GM21576 (cell line): ENCODE data around the gene NKD2.

Experiments used
- ATAC-seq: cut with Tn5 transposase; IDR thresholded peaks from one replicate; pipeline ENCODE4 v1.9.1; 2021; ENCODE audit warnings: mild to moderate bottlenecking, moderate library complexity; ENCODE audit not compliant: unreplicated experiment

The NKD2 gene

DNA sequence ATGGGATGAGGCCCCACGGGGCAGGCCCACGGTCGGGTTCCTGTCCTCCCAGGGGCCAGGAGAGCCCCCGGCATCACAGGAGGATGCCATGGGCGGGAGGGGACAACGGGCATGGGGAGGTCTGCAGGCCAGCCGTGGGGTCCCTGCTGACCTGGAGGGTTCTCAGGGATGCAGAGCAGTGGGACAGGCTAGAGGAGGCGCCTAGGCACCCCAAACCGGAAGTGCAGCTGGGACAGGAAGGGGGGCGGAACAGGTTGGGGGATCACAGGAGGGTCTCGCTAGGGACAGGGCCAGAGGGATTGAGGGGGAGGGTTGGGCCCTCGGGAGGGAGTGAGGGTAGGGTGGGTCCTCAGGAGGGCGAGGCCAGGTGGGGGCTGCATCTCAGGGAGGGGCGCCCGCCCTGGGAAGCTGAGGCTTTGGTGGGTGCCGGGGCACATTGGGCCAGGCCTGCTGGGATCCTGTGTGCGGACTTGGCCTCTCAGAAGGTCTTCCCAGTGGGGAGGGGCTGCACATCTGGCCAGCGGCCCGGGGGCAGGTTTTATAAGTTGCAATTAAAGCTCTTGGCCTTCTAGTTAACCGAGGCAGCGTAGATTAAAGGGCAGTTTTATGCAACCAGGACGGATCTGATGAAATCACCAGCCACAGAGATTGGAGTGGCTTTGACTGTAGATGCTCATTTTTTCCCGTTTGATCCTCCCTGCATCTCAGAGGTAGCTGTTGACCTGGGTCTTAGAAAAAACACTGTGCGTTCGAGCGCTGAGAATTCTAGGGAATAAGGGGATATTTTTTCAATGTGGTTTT, 20.1 kb downstream of the NKD2 start:
- ATAC-seq: no peak

DNA sequence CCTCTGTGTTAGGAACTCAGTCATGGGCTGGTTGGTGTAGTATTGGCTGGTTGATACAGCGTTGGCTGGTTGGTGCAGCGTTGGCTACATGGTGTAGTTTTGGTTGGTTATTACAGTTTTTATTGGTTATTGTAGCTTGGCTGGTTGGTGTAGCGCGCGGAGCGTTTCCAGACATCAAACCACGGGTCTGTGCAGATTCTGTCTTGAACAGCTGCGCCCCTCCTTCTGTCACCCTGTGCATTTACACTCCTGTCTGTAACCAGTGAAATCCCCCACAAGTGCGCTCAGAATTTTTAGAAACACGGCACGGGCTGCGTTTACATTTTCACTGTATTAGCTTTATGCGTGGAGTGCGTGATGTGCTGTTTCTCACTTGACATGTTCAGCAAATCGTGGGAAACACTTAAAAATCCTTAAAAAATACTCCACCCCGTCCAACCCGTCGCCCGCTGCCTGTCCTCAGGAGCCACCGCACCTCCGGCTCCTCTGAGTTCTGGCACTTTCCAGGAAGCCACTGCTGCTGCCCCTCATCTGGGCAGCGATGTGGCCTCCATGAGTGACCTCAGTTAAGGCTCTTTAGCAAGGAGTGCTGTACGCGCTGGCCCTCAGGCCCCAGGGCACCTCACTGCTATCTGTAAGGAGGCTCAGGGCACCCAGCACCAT, 20.8 kb downstream of the NKD2 start:
- no peak for ATAC-seq

DNA sequence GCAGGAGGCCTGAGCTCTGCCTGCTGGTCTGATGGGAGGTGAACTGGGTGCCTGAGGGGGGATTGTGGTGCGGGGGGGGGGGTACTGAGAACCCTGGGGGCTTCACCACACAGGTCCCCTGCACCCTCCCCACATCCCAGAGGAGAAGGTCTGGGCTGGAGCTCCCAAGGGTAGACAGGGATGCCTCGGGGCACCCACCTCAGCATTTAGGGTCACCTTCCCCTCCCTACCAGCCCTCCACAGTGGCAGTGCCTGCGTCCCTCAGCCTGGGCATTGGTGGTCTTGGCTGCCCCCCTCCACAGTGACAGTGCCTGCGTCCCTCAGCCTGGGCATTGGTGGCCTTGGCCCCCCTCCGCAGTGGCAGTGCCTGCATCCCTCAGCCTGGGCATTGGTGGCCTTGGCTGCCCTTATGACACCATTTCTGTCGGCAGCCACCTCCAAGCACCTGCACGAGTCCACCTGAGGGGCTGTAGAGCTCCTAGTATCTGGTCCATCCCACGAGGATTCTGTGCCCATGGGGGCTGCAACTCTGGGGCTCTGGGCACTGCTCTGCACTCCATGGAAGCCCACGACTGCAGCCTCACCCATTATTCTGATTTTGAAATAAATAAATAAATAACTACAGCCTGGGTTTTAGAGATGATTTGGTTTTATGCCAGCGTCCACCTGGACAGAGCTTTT, 21.5 kb downstream of the NKD2 start:
- no peak for ATAC-seq

GRCh38 chr5:1030801-1031271, 22.2 kb downstream of the NKD2 start:
- no peak for ATAC-seq

GRCh38 chr5:1031306-1031959, 22.8 kb downstream of the NKD2 start:
- no peak for ATAC-seq

- no peak for ATAC-seq
Measured at GRCh38 chr5:1032011-1032410, 23.4 kb downstream of the NKD2 start.

GRCh38 chr5:1032551-1033027, 24.0 kb downstream of the NKD2 start:
- no peak for ATAC-seq

DNA sequence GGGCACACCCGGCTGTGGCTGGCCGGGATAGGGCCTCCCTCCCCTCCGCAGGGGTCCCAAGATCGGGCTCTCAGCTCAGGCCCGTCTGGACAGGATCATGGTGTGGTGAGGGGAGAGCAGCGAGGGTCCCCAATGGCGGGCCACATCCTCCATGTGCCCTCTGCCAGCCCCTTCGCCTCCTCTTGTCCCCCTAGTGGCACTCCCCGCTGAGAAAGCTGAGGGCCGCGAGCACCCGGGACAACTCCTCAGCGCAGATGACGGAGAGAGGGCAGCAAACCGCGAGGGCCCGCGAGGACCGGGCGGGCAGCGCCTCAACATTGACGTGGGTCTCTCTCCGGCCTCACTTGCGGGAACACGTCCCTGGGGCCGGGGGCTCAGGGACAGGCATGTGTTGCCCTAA, 24.6 kb downstream of the NKD2 start:
- no peak for ATAC-seq

DNA sequence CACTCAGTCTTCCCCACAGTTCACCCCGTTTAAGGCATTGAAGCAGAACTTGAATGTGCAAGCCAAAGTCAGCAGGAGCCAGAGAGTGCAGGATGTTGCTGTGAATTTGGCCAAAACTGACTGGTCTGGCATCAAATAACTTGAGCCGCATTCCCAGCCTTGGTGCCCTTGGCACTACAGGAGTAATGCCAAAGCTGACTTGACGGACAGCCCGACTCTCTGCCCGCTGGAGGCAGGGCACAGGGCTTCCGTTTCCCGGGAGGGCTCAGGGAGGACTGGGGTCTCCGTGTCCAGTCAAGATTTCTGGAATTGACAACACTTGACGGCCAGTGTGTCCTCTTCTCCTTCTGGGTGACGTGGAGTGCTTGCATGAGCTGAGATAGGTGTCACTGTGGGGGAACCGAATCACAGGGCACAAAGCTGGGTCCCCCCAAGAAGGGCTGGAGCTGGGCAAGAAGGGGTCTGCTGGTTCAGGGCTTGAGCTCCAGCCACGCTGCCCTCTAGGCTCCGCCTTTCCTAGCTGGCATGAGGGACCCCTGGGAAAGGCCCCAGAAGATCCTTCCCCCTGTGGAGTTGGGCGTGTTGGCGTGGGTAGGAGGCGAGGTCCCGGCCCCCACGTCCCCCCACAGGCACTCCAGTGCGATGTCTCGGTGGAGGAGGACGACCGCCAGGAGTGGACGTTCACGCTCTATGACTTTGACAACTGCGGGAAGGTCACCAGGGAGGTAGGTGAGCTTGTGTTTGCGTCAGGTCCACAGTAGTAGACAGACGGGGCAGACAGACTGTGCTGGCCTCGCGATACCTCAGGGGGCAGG, 25.2 kb downstream of the NKD2 start:
- ATAC-seq: no peak

GRCh38 chr5:1034421-1034905, 25.9 kb downstream of the NKD2 start:
- no peak for ATAC-seq

GRCh38 chr5:1034986-1035385, 26.4 kb downstream of the NKD2 start:
- no peak for ATAC-seq

DNA sequence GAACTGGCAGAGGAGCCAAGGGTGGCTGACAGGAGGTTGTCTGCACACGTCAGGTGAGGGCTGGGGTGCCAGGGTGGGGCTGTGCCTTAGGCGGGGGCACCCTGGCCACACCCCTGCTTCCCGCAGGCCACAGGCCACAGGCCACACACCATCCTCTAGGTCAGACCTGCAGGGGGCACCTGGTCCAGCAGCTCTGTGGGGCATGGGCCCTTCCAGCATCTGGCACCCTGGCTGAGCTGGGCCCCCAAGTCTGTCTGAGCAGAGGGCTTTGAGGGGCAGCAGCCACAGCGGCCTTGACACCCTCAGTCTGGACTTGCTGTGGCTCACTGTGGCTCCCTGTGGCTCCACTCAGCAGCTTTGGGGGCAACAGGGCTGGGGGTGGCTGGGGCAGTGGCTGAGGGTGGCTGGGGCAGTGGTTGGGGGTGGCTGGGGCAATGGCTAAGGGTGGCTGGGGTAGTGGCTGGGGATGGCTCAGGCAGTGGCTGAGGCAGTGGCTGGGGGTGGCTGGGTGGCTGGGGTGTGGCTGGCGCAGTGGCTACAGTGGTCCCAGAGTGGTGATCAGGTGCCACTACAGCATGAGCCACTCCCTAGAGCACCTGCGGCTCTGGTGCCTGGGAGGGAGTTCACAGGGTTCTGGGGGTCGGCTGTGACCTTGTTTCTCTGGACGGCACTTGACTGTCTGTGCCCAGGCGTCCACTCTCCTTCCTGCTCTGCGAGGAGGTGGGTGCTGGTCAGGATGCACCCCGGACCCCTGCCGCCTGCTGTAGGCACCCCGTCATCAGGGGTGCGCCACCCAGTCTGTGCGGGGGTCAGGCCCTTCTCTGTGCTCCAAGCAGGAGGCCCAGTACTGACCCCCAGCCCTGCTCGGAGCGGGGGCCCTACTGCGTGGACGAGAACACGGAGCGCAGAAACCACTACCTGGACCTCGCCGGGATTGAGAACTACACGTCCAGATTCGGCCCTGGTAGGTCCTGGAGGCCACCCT, 27.1 kb downstream of the NKD2 start:
- ATAC-seq: no peak

- no peak for ATAC-seq
Measured at GRCh38 chr5:1036504-1037122, 28.0 kb downstream of the NKD2 start.

- no peak for ATAC-seq
Measured at GRCh38 chr5:1037123-1037670, 28.6 kb downstream of the NKD2 start.

GRCh38 chr5:1037671-1038416, 29.2 kb downstream of the NKD2 start:
- no peak for ATAC-seq

DNA sequence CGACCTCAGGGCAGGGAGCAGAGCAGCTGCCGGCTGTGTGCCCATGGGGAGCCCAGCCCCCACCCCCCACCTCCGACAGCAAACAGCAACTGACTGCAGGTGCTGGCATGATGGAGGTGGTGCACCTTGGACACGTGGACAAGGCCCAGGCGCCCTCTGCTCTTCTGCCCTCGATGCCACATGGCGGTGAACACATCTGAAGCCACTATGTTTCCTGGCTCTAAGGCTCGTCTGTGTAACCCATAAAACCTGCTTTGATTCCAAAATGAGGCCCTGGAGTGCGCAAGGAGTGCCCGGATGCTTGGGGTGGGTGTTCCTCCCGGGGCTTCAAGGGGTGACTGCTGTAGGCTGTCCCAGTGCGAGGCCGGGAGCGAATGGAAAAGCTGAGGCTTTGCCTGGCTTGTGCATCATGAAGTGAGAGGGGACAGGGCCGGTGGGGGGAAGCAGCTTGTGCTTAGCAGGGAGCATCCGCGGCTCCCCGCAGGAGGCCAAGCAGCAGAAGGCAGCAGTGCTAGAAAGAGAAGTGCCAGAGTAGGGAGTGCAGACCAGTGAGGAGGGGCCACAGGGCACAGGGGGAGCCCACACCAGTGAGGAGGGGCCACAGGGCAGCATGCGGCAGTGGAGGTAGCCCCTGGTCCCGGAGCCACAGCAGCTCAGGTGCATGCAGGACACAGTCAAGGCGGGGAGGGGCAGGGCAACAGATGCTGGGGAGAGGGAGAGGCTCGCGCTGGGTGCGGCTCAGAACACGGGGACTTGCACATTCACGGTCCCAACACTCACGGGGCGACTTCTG, 30.0 kb downstream of the NKD2 start:
- ATAC-seq: no peak

DNA sequence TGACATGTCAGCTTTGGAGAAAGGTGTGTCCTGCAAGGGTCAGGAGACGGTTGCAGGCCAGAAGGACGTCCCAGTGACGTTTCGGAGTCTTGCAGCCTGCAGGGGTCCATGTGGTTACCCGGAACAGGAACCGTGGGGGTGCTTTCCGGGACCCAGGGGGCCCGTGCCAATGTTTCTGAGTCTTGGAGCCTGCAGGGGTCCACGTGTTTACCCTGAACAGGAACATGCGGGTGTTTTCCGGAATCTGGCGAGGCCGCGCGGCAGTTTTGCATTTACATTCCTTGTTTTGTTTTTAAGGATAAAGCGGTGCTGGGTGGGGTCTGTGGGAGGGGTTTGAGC, 30.6 kb downstream of the NKD2 start:
- no peak for ATAC-seq
